HG02610 (cell line): ENCODE results near the gene PAX4.

Experiments used
- ATAC-seq: cut with Tn5 transposase; IDR thresholded peaks from one replicate; pipeline ENCODE4 v1.9.1; 2021; ENCODE audit warnings: mild to moderate bottlenecking, moderate library complexity; ENCODE audit not compliant: unreplicated experiment

PAX4 gene

GRCh38 chr7:127632276-127632910, 14.5 kb upstream of the PAX4 start:
- no peak for ATAC-seq

- ATAC-seq = peak; percentile 74
Observed at GRCh38 chr7:127629268-127629854, 11.4 kb upstream of the PAX4 start.

GRCh38 chr7:127628445-127628844, 10.5 kb upstream of the PAX4 start:
- ATAC-seq = no peak

DNA sequence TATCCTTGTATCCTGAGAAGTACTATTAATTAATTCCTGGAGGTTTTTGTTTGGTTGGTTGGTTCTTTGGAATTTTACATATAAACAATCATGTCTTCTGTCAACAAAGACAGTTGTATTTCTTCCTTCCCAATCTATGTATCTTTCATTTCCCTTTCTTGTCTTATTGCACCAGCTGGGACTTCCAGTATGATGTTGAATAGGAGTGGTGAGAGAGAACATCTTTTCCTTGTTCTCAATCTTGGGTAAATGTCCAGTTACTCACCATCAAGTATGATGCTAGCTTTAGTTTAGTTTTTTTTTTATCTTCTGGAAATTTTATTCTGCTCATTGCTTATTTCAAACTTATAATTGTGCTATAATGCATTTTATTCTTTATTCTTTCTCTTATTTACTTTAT, 7.4 kb upstream of the PAX4 start:
- ATAC-seq = no peak

GRCh38 chr7:127620406-127621233, 2.7 kb upstream of the PAX4 start:
- no peak for ATAC-seq

GRCh38 chr7:127619681-127620405, 1.9 kb upstream of the PAX4 start:
- ATAC-seq = no peak

GRCh38 chr7:127618775-127619174, 833 bp upstream of the PAX4 start:
- no peak for ATAC-seq

- no peak for ATAC-seq
Observed at GRCh38 chr7:127616724-127617123, 1.2 kb downstream of the PAX4 start.

GRCh38 chr7:127612263-127612662, 5.7 kb downstream of the PAX4 start:
- ATAC-seq = no peak

GRCh38 chr7:127609297-127609696, 8.6 kb downstream of the PAX4 start:
- ATAC-seq = no peak

- ATAC-seq = no peak
Observed at GRCh38 chr7:127608446-127608845, 9.5 kb downstream of the PAX4 start.

GRCh38 chr7:127600885-127601284, 17.1 kb downstream of the PAX4 start:
- no peak for ATAC-seq

GRCh38 chr7:127598318-127598717, 19.6 kb downstream of the PAX4 start:
- no peak for ATAC-seq

DNA sequence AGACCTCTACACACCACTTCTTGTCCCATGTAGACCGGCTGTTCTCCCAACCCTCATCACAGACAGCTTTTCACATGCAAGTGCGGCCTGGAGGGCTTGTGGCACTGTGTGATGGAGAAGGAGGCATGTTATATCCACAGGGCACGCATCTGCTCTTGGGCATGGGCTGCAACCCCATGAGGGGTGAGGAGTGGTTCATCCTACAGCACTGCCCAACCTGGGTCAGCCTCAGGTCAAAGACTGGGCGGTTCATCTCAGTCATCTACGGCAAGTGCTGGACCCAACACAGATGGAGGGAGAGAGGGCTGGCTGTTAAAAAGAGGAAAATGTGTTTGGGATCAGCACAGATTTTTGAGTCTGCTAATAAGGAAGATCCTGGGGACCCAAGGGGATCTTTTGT, 22.2 kb downstream of the PAX4 start:
- no peak for ATAC-seq

GRCh38 chr7:127594490-127594889, 23.5 kb downstream of the PAX4 start:
- peak; percentile 75 for ATAC-seq

DNA sequence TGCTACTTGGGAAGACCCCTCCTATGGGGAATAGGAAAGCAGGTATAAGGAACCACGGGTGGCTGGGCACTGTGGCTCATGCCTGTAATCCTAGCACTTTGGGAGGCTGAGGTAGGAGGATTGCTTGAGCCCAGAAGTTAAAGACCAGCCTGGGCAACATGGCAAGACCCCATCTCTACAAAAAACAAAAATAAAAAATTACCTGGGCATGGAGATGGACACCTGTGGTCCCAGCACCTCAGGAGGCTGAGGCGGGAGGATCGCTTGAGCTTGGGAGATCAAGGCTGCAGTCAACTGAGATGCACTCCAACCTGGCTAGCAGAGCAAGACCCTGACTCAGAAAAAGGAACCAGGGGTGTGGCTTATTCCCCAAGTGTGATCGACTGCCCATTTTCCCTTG, 25.4 kb downstream of the PAX4 start:
- ATAC-seq = no peak

GRCh38 chr7:127591591-127591990, 26.4 kb downstream of the PAX4 start:
- no peak for ATAC-seq

- ATAC-seq = no peak
Observed at GRCh38 chr7:127591189-127591588, 26.8 kb downstream of the PAX4 start.

GRCh38 chr7:127589896-127590295, 28.0 kb downstream of the PAX4 start:
- ATAC-seq = no peak

GRCh38 chr7:127588697-127589482, 29.1 kb downstream of the PAX4 start:
- ATAC-seq = peak; percentile 12
